ENCODE measurements around the gene TPGS2. TPM values are rescaled to one million over a fixed set of nuclear protein-coding genes. Genes with fewer than 3 reads are reported as not detected.

TPGS2 gene
- total RNA-seq, 1 experiment from 2014 or later, result 93.3 TPM

DNA sequence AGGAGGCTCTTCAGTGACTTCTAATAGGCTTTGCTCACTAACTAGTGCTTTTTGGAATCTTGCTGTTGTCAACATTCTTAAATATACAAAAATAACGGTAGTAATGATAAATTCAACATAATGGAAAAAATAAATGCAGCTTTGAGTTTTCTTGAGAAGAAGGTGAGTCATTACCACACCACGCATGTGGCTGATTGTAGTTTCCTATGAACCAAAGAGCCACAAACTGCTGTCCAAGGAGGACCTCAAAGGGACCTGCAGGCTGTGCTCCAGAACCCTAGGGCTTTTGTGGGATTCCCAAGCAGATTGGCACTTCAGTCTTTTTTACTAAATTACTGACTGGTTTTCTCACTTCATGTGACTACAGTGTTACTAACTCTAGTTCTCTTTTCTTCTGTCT is 66.7 kb downstream of the TPGS2 start:
- H3K79me2 ChIP-seq (ENCODE audit: insufficient read depth, low read length), result no peaks in the 10 kb centered on the region
- H3K4me1 ChIP-seq (ENCODE audit: control insufficient read depth in 1 of 2, insufficient read depth in 2 of 2, low read length in 2 of 2), result no peaks in the 10 kb centered on the region
- no peak overlapping the region for H2AFZ ChIP-seq (ENCODE audit: low read depth, low read length, poor library complexity, severe bottlenecking)
- TF ChIP-seq TCF7L2 (IDR thresholded peaks at IDR 0.05; ENCODE audit: borderline replicate concordance, extremely low read depth, insufficient read depth, insufficient read length) (no peak), CBX3 (IDR thresholded peaks at IDR 0.05; ENCODE audit: low read depth) (no peak), EGR1 (IDR thresholded peaks at IDR 0.05; ENCODE audit: low read depth) (no peak), EZH2 (IDR thresholded peaks at IDR 0.05) (no peak), ZFX (IDR thresholded peaks at IDR 0.05) (no peak), POLR2AphosphoS5 (IDR thresholded peaks at IDR 0.05; ENCODE audit: low read depth, low read length) (no peak), SP1 (IDR thresholded peaks at IDR 0.05; ENCODE audit: low read depth) (no peak), RAD21 (IDR thresholded peaks at IDR 0.05; ENCODE audit: low read depth) (no peak), YY1 (IDR thresholded peaks at IDR 0.05; ENCODE audit: extremely low read depth, insufficient replicate concordance, low read depth, low read length) (no peak)
- TF ChIP-seq, protein P1, sequence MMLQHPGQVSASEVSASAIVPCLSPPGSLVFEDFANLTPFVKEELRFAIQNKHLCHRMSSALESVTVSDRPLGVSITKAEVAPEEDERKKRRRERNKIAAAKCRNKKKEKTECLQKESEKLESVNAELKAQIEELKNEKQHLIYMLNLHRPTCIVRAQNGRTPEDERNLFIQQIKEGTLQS (IDR thresholded peaks at IDR 0.05), result no peak
- TF ChIP-seq, protein P2, sequence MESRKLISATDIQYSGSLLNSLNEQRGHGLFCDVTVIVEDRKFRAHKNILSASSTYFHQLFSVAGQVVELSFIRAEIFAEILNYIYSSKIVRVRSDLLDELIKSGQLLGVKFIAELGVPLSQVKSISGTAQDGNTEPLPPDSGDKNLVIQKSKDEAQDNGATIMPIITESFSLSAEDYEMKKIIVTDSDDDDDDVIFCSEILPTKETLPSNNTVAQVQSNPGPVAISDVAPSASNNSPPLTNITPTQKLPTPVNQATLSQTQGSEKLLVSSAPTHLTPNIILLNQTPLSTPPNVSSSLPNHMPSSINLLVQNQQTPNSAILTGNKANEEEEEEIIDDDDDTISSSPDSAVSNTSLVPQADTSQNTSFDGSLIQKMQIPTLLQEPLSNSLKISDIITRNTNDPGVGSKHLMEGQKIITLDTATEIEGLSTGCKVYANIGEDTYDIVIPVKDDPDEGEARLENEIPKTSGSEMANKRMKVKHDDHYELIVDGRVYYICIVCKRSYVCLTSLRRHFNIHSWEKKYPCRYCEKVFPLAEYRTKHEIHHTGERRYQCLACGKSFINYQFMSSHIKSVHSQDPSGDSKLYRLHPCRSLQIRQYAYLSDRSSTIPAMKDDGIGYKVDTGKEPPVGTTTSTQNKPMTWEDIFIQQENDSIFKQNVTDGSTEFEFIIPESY (IDR thresholded peaks at IDR 0.05; ENCODE audit: extremely low read depth, insufficient replicate concordance, low read length), result no peak
- TF ChIP-seq, protein P3, sequence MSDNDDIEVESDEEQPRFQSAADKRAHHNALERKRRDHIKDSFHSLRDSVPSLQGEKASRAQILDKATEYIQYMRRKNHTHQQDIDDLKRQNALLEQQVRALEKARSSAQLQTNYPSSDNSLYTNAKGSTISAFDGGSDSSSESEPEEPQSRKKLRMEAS (IDR thresholded peaks at IDR 0.05), result no peak
- TF ChIP-seq, protein P4, sequence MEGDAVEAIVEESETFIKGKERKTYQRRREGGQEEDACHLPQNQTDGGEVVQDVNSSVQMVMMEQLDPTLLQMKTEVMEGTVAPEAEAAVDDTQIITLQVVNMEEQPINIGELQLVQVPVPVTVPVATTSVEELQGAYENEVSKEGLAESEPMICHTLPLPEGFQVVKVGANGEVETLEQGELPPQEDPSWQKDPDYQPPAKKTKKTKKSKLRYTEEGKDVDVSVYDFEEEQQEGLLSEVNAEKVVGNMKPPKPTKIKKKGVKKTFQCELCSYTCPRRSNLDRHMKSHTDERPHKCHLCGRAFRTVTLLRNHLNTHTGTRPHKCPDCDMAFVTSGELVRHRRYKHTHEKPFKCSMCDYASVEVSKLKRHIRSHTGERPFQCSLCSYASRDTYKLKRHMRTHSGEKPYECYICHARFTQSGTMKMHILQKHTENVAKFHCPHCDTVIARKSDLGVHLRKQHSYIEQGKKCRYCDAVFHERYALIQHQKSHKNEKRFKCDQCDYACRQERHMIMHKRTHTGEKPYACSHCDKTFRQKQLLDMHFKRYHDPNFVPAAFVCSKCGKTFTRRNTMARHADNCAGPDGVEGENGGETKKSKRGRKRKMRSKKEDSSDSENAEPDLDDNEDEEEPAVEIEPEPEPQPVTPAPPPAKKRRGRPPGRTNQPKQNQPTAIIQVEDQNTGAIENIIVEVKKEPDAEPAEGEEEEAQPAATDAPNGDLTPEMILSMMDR (IDR thresholded peaks at IDR 0.05 in 2 of 3, conservative IDR thresholded peaks at IDR 0.05 in 1 of 3; ENCODE audit: borderline replicate concordance in 1 of 3, insufficient read depth in 1 of 3, low read depth in 2 of 3, low read length in 2 of 3), result no peak
- TF ChIP-seq, protein P5, sequence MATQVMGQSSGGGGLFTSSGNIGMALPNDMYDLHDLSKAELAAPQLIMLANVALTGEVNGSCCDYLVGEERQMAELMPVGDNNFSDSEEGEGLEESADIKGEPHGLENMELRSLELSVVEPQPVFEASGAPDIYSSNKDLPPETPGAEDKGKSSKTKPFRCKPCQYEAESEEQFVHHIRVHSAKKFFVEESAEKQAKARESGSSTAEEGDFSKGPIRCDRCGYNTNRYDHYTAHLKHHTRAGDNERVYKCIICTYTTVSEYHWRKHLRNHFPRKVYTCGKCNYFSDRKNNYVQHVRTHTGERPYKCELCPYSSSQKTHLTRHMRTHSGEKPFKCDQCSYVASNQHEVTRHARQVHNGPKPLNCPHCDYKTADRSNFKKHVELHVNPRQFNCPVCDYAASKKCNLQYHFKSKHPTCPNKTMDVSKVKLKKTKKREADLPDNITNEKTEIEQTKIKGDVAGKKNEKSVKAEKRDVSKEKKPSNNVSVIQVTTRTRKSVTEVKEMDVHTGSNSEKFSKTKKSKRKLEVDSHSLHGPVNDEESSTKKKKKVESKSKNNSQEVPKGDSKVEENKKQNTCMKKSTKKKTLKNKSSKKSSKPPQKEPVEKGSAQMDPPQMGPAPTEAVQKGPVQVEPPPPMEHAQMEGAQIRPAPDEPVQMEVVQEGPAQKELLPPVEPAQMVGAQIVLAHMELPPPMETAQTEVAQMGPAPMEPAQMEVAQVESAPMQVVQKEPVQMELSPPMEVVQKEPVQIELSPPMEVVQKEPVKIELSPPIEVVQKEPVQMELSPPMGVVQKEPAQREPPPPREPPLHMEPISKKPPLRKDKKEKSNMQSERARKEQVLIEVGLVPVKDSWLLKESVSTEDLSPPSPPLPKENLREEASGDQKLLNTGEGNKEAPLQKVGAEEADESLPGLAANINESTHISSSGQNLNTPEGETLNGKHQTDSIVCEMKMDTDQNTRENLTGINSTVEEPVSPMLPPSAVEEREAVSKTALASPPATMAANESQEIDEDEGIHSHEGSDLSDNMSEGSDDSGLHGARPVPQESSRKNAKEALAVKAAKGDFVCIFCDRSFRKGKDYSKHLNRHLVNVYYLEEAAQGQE (IDR thresholded peaks at IDR 0.05; ENCODE audit: low read depth), result no peak
- POLR2A ChIA-PET, result no interaction called here
- no peaks in the 10 kb centered on the region for H3K9me3 ChIP-seq (ENCODE audit: control insufficient read depth in 1 of 2, insufficient read depth in 1 of 2, low read depth in 1 of 2, low read length in 2 of 2)
- CTCF ChIA-PET, result no interaction called here
- H3K9ac ChIP-seq (ENCODE audit: low read length), result no peak overlapping the region
- DNase-seq (ENCODE audit: low read depth, low spot score), result no peak
- RAD21 ChIA-PET (ENCODE audit: low non-redundant PET in 1 of 2, low total read pairs in 2 of 2, uncharacterized antibody in 2 of 2, unreplicated experiment in 2 of 2), result no interaction called here
- H3K36me3 ChIP-seq (ENCODE audit: control insufficient read depth in 1 of 2, insufficient read depth in 2 of 2, low read length in 2 of 2), result no peaks in the 10 kb centered on the region
- no peak overlapping the region for H3K4me3 ChIP-seq (replicated peaks in 1 of 2; ENCODE audit: low read depth in 1 of 2, low read length in 2 of 2)
- H3K27ac ChIP-seq (ENCODE audit: low read depth, low read length), result no peak overlapping the region
- H4K20me1 ChIP-seq (ENCODE audit: insufficient read depth), result no peaks in the 10 kb centered on the region
- H3K9me2 ChIP-seq (ENCODE audit: insufficient read depth), result no peaks in the 10 kb centered on the region
- no peak overlapping the region for H3K4me2 ChIP-seq (ENCODE audit: low read length)
- no peaks in the 10 kb centered on the region for H3K27me3 ChIP-seq (ENCODE audit: insufficient read depth, low read length)
- no TSS peak for BruUV-seq (replicated peaks)
- no peak for ATAC-seq
- intact Hi-C loops (cut with micrococcal nuclease), result no loop called here

Measured in HCT116 (cell line).